ENCODE data around the gene TPRX1. TPM values are rescaled to one million over a fixed set of nuclear protein-coding genes. Genes with fewer than 3 reads are reported as not detected.

The TPRX1 gene
- total RNA-seq, 1 donor from 2014 or later: not detected

- H3K4me1 ChIP-seq (ENCODE audit: control insufficient read depth in 3 of 3, insufficient read depth in 3 of 3, low read length in 3 of 3): no peaks in the 10 kb centered on the region
- H3K36me3 ChIP-seq (ENCODE audit: control insufficient read depth in 3 of 3, insufficient read depth in 3 of 3, low read length in 3 of 3): peaks cover 79 to 87% (median 86%) of the 10 kb centered on the region in 3 donors
- H3K9me3 ChIP-seq (ENCODE audit: control insufficient read depth in 3 of 3, low read length in 3 of 3): no peaks in the 10 kb centered on the region
- no peak overlapping the region for H3K27ac ChIP-seq (ENCODE audit: low read depth, low read length)
- no peak overlapping the region for H3K9ac ChIP-seq (ENCODE audit: low read depth in 1 of 3, low read length in 3 of 3)
- no peaks in the 10 kb centered on the region for H3K27me3 ChIP-seq (ENCODE audit: control insufficient read depth in 3 of 3, insufficient read depth in 3 of 3, low read length in 3 of 3)
- no peak overlapping the region for H3K4me3 ChIP-seq (ENCODE audit: low read length in 3 of 3)
These were observed 49.9 kb downstream of the TPRX1 start for GRCh38 chr19:47754206-47755064.

DNA sequence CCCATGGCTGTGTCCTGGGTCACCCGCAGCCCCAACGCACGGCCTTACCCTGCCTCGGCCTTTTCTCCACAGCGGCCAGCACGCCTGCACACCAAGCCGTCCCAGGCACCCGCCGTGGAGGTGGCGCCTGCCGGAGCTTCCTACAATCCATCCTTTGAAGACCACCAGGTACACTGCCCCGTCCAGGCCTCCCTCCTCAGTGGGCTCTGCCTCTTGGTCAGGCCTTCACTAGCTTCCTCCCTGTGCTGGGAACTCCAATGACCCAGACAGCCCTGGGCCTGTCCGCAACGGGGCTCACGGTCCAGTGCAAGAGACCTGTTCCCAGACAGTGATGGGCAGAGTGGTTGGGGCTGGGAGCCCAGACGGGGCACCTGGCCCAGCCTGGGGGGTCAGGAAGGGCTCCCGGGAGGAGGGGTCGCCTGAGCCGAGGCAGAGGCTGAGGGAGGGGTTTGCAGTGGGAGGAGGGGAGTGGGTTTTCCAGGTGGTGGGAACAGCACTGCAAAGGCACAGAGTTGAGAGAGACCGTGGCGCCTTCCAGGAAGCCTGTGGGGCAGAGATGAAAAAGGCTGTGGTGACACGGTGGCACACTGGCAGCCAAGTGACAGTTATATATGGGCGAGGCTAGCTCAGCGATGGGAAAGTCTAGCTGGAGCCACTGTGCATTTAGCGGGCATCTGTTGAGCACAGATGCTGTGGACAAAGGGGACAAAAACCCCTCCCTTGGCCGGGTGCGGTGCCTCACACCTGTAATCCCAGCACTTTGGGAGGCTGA, 51.7 kb downstream of the TPRX1 start:
- Histone ChIP-seq H3K4me3 (ENCODE audit: low read length in 3 of 3) (no peak overlapping the region), H3K27me3 (ENCODE audit: control insufficient read depth in 3 of 3, insufficient read depth in 3 of 3, low read length in 3 of 3) (no peaks in the 10 kb centered on the region), H3K27ac (ENCODE audit: low read depth, low read length) (no peak overlapping the region), H3K9me3 (ENCODE audit: control insufficient read depth in 3 of 3, low read length in 3 of 3) (no peaks in the 10 kb centered on the region), H3K9ac (ENCODE audit: low read depth in 1 of 3, low read length in 3 of 3) (no peak overlapping the region), H3K4me1 (ENCODE audit: control insufficient read depth in 3 of 3, insufficient read depth in 3 of 3, low read length in 3 of 3) (no peaks in the 10 kb centered on the region), H3K36me3 (ENCODE audit: control insufficient read depth in 3 of 3, insufficient read depth in 3 of 3, low read length in 3 of 3) (peaks cover 84 to 86% (median 86%) of the 10 kb centered on the region in 3 donors)

Small RNAs within 50 kb of the gene (small RNA-seq; reads per million reads assigned to genes)
- gene AC008745.1 (not detected), gene SNORD23 (not detected)

Other genes starting within 250 kb of the TPRX1 start
- gene ZNF541, start 231.4 kb downstream of the TPRX1 start, total RNA-seq: not detected
- gene BICRA, start 195.4 kb downstream of the TPRX1 start, total RNA-seq: 3.7 TPM
- gene EHD2, start 91.1 kb downstream of the TPRX1 start, total RNA-seq: 63.2 TPM
- gene NOP53, start 59.0 kb downstream of the TPRX1 start, total RNA-seq: 93.9 TPM
- 450 TPM for gene SELENOW, start 25.8 kb downstream of the TPRX1 start, total RNA-seq
- gene CRX, start 17.4 kb upstream of the TPRX1 start, total RNA-seq: not detected
- gene TPRX2, start 54.7 kb upstream of the TPRX1 start, total RNA-seq: not detected
- gene SULT2A1, start 81.8 kb upstream of the TPRX1 start, total RNA-seq: not detected
- gene BSPH1, start 187.6 kb upstream of the TPRX1 start, total RNA-seq: not detected
- not detected for gene ELSPBP1, start 190.1 kb upstream of the TPRX1 start, total RNA-seq
- gene CABP5, start 239.5 kb upstream of the TPRX1 start, total RNA-seq: not detected

Measured in skeletal muscle tissue (tissue), 5 donors.